Measurements from ENCODE around the gene ZNF518B. TPM values are rescaled to one million over a fixed set of nuclear protein-coding genes. Genes with fewer than 3 reads are reported as not detected.

ZNF518B gene
- total RNA-seq, 1 donor from 2014 or later: 19.0 TPM

DNA sequence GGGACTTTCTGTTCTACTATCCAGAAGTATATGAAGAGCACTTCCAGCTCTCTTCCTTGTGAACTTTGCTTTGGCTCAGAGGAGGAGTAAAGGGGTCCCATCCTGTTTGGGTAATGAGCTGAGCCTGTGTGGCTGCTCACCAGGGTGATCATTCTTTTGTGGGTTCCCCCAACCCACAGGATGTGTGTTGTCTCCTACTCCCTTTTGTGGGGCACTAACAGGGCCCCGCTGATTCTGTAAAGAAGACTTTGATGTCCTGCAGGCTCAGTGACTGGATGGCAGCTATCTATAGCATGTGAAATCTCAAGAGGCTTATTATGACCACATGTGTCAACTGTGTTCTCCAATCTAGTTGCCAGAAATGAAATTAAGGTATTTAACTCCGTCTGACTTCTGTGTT is 40.8 kb downstream of the ZNF518B start:
- Histone ChIP-seq H3K27me3 (no peaks in the 10 kb centered on the region), H3K4me3 (no peak overlapping the region), H3K9me3 (no peaks in the 10 kb centered on the region), H3K27ac (no peak overlapping the region), H3K36me3 (no peaks in the 10 kb centered on the region), H3K4me1 (no peaks in the 10 kb centered on the region)
- TF ChIP-seq, protein P1, sequence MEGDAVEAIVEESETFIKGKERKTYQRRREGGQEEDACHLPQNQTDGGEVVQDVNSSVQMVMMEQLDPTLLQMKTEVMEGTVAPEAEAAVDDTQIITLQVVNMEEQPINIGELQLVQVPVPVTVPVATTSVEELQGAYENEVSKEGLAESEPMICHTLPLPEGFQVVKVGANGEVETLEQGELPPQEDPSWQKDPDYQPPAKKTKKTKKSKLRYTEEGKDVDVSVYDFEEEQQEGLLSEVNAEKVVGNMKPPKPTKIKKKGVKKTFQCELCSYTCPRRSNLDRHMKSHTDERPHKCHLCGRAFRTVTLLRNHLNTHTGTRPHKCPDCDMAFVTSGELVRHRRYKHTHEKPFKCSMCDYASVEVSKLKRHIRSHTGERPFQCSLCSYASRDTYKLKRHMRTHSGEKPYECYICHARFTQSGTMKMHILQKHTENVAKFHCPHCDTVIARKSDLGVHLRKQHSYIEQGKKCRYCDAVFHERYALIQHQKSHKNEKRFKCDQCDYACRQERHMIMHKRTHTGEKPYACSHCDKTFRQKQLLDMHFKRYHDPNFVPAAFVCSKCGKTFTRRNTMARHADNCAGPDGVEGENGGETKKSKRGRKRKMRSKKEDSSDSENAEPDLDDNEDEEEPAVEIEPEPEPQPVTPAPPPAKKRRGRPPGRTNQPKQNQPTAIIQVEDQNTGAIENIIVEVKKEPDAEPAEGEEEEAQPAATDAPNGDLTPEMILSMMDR (IDR thresholded peaks at IDR 0.05): no peak
- DNase-seq (no peak), ATAC-seq (no peak)
- intact Hi-C loops (cut with DNase I): no loop called here

DNA sequence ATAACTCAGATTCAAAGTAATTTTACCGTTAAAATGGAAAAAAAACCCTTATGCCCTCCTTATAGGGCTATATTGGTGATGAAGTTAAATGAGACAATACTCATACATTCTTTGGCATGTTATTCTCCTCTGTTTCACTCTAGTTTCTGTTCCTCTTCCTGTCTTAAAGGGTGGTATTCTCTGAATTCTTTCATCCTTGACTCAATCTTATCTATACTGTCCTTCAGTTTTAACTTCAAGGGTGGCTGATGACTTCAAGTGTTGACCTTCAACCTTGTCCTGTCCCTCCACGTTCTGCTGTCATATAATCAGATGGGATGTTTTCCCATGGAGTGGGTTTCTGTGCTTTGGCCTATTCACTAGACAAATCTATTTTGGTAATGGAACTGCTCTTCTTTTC is 44.0 kb downstream of the ZNF518B start:
- TF ChIP-seq, protein P1 (IDR thresholded peaks at IDR 0.05): no peak
- Histone ChIP-seq H3K27me3 (no peaks in the 10 kb centered on the region), H3K4me1 (no peaks in the 10 kb centered on the region), H3K36me3 (no peaks in the 10 kb centered on the region), H3K4me3 (no peak overlapping the region), H3K27ac (no peak overlapping the region), H3K9me3 (no peaks in the 10 kb centered on the region)
- ATAC-seq (no peak), DNase-seq (no peak)
- intact Hi-C loops (cut with DNase I): no loop called here

DNA sequence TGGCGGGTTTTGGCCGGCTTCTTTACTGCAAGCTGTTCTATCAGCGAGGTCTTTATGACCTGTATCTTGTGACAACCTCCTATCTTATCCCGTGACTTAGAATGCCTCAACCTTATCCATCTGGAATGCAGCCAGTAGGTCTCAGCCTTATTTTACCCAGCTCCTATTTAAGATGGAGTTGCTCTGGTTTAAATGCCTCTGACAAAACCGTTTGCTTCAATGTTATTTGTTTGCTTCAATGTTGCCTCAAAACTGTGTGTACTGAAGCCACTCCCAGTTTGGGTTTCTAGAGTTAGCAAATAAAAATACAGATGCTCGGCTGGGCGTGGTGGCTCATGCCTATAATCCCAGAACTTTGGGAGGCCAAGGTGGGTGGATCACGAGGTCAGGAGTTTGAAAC is 51.6 kb downstream of the ZNF518B start:
- no peaks in the 10 kb centered on the region for H3K36me3 ChIP-seq
- ATAC-seq (no peak), DNase-seq (no peak)
- H3K4me3 ChIP-seq: no peak overlapping the region
- TF ChIP-seq, protein P1 (IDR thresholded peaks at IDR 0.05): no peak
- no peaks in the 10 kb centered on the region for H3K4me1 ChIP-seq
- no peaks in the 10 kb centered on the region for H3K9me3 ChIP-seq
- H3K27me3 ChIP-seq: no peaks in the 10 kb centered on the region
- intact Hi-C loops (cut with DNase I): loop anchor here (10.0 kb wide), 1 partner anchor 241 kb away; no protein-coding TSS in a partner anchor
- H3K27ac ChIP-seq: no peak overlapping the region

DNA sequence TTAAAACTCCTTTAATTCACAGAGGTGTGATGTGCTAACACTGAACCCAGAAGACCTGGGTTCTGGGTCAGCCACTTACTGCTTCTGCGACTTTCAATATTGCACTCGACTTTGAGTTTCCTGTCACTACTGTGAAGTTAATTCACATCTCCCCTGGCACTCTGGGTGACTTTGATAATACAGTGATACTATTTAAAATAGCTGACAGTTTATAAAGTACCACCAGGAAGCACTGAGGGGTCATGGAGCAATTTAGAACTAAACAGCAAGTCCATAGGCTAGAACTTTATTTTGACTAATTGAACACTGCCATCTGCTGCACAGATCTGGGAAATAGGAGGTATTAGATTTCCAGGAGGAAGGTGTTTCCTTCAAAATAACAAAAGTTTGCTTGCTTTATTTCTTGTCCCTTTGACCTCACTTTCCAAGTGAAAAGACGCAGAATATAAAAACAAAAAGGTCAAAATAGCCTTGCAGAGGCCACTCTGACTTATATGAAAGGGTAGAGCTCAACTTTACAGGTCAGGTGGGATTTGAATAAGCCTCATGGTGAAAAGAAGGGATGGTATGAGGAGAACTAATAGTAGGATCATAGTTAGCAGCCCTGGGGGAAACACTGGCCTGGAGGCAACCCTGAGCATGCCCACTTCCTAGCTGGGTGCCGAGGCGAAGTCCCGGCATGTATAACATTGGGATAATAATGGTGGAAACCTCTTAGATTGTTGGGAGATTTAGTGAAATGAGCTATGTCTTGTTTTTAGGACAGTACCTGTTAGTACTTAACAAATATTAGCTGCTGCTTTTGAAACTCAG is 53.4 kb downstream of the ZNF518B start:
- Histone ChIP-seq H3K9me3 (no peaks in the 10 kb centered on the region), H3K27ac (no peak overlapping the region), H3K36me3 (no peaks in the 10 kb centered on the region), H3K4me1 (no peaks in the 10 kb centered on the region), H3K27me3 (no peaks in the 10 kb centered on the region), H3K4me3 (no peak overlapping the region)
- ATAC-seq (peak; percentile 67), DNase-seq (no peak)
- TF ChIP-seq, protein P1 (IDR thresholded peaks at IDR 0.05): peak; percentile 48
- intact Hi-C loops (cut with DNase I): loop anchor here (10.0 kb wide), 1 partner anchor 239 kb away; no protein-coding TSS in a partner anchor

DNA sequence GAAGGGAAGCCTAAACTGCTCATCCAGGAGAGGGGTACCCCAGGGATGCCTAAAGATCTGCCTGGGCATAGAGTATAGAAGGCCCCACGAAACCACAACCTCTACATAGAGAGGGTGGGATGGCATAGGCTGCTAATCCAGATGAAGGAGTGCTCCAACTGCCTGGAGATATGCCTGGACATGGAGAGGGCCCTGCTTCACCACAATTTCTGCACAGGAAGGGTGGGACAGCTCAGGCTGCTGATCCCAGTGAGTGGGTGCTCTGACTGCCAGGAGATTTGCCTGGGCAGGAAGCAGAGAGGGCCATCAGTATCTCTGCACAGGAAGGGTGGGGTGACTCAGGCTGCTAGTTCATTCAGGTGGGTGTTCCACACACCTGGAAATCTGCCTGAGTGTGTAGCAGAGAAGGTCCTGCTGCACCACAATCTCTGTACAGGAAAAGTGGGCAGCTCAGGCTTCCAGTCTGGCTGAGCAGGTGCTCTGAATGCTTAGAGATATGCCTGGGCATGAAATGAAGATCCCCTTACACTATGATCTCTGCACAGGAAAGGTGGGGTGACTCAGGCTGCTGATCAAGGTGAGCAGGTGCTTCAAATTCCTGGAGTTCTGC is 61.1 kb downstream of the ZNF518B start:
- Histone ChIP-seq H3K27me3 (no peaks in the 10 kb centered on the region), H3K27ac (no peak overlapping the region), H3K4me3 (no peak overlapping the region), H3K9me3 (peaks cover 10% of the 10 kb centered on the region), H3K36me3 (no peaks in the 10 kb centered on the region), H3K4me1 (no peaks in the 10 kb centered on the region)
- DNase-seq (no peak), ATAC-seq (no peak)
- intact Hi-C loops (cut with DNase I): no loop called here
- TF ChIP-seq, protein P1 (IDR thresholded peaks at IDR 0.05): no peak

Other genes with a start within 250 kb of the ZNF518B start
- 0.35 TPM for gene CLNK, start 227.3 kb upstream of the ZNF518B start, total RNA-seq

Data from upper lobe of right lung (tissue), 1 donor.